ENCODE results near the gene CYP4B1.
"Not testable (repeated sequence)": the region's sequence is repeated elsewhere in the genome, so short reads cannot be mapped to it uniquely, and the experiment has no call there.

CYP4B1 gene

DNA sequence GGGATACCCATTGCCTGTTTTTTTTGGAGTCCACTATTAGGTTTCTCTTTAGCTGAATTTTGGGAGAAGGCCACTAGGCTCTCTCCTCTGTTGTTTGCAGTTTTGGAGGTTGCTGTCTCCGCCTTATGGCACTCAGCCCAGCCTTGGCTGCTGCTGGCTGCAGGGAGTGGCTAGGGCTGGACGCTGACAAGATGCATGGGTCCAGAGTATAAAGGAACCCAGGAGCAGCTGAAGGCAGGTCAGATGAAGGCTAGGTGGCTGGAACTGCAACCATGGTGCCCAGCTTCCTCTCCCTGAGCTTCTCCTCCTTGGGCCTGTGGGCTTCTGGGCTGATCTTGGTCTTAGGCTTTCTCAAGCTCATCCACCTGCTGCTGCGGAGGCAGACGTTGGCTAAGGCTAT lies at the start of gene CYP4B1:
Gene CYP4B1, plus strand, starts transcription at position 237 of the 400 bp plus-strand sequence. Its CDS starts 36 bp downstream, at position 273.
- H3K9me3 Mint-ChIP-seq: no peaks in the 10 kb centered on the region
- no peak for ATAC-seq
- no peak within 1 kb of the TSS for H3K27ac Mint-ChIP-seq
- peaks cover 16% of the 10 kb centered on the region for H3K27me3 Mint-ChIP-seq
- no peak for DNase-seq
- H3K4me1 Mint-ChIP-seq: no peaks in the 10 kb centered on the region
- H3K4me3 Mint-ChIP-seq: no peak within 1 kb of the TSS
- H3K36me3 Mint-ChIP-seq (ENCODE audit: low read depth): no peaks in the 10 kb centered on the region

DNA sequence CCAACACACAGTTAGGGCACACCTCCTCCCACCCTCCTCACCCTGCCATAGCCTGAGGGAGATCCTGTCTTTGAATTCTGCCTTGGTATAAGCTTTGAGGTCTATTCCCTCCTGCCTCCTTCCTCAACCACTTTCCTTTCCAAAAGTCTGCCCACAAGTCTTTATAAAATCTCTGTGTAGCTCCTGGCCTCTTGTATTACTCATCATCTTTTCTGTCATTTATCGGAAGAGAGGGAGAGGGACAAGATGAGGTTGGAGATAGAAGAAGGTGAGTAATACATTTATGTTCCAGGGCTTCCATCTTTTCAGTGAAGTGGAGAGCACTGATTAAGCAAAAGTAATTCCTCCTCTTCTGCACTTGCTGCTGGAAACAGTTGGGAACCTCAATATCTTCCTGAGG lies 49.4 kb upstream of the CYP4B1 start:
- Mint-ChIP-seq H3K27ac (no peak overlapping the region), H3K36me3 (ENCODE audit: low read depth) (no peaks in the 10 kb centered on the region), H3K27me3 (peaks cover 20% of the 10 kb centered on the region), H3K9me3 (no peaks in the 10 kb centered on the region), H3K4me3 (no peak overlapping the region), H3K4me1 (no peaks in the 10 kb centered on the region)
- ATAC-seq (no peak), DNase-seq (no peak)

GRCh38 chr1:46749921-46750404 lies 48.9 kb upstream of the CYP4B1 start:
- peaks cover 20% of the 10 kb centered on the region for H3K27me3 Mint-ChIP-seq
- H3K27ac Mint-ChIP-seq: no peak overlapping the region
- H3K4me3 Mint-ChIP-seq: no peak overlapping the region
- H3K4me1 Mint-ChIP-seq: no peaks in the 10 kb centered on the region
- DNase-seq: no peak
- ATAC-seq: no peak
- no peaks in the 10 kb centered on the region for H3K36me3 Mint-ChIP-seq (ENCODE audit: low read depth)
- H3K9me3 Mint-ChIP-seq: no peaks in the 10 kb centered on the region

DNA sequence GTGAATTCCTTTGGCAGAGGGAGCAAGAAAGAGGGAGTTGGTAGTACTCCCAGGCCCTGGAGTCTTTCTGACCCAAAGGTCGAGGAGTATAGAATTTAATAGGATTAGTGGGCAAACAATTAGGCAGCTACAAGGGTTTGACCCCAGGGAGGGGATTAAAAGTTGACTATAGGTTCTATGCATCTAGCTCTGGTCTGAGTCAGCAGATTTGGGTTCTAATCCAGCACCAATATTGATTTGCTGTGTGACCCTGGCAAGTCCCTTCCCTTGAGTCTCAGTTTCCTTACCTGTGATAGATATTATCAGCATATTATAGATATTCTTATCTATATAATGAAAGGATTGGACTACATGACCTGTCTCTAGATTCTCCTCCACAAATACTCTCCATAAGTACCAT lies 44.9 kb upstream of the CYP4B1 start:
- H3K4me3 Mint-ChIP-seq: no peak overlapping the region
- peaks cover 10% of the 10 kb centered on the region for H3K27me3 Mint-ChIP-seq
- ATAC-seq: no peak
- H3K36me3 Mint-ChIP-seq (ENCODE audit: low read depth): no peaks in the 10 kb centered on the region
- H3K9me3 Mint-ChIP-seq: no peaks in the 10 kb centered on the region
- DNase-seq: no peak
- H3K27ac Mint-ChIP-seq: no peak overlapping the region
- no peaks in the 10 kb centered on the region for H3K4me1 Mint-ChIP-seq

GRCh38 chr1:46754707-46755106 lies 44.1 kb upstream of the CYP4B1 start:
- not testable (repeated sequence) for H3K27ac Mint-ChIP-seq; ATAC-seq; H3K4me3 Mint-ChIP-seq; H3K4me1 Mint-ChIP-seq; DNase-seq; H3K36me3 Mint-ChIP-seq (ENCODE audit: low read depth); H3K9me3 Mint-ChIP-seq
- peaks cover 12% of the 10 kb centered on the region for H3K27me3 Mint-ChIP-seq

DNA sequence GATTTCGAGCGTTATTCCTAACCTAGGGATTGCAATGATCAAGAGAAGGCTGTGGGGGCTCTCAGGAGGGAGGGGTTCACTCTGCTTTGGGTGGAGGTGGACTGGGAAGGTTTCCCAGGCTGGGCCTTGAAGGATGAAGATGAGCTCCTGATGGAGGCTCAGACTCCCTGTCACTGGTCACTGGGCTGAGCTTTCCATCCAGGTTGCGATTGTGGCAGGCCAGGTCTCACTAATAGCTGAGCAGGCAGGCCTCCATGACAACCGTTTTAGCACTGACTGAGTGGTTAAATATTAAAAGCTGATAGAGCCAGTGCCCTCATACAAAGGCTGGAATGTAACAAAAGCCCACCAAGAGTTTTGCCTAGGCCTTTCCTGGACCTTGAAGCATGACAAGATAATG lies 43.7 kb upstream of the CYP4B1 start:
- no peak for ATAC-seq
- H3K27me3 Mint-ChIP-seq: peaks cover 12% of the 10 kb centered on the region
- H3K9me3 Mint-ChIP-seq: no peaks in the 10 kb centered on the region
- H3K36me3 Mint-ChIP-seq (ENCODE audit: low read depth): no peaks in the 10 kb centered on the region
- no peaks in the 10 kb centered on the region for H3K4me1 Mint-ChIP-seq
- no peak overlapping the region for H3K27ac Mint-ChIP-seq
- no peak overlapping the region for H3K4me3 Mint-ChIP-seq
- no peak for DNase-seq

DNA sequence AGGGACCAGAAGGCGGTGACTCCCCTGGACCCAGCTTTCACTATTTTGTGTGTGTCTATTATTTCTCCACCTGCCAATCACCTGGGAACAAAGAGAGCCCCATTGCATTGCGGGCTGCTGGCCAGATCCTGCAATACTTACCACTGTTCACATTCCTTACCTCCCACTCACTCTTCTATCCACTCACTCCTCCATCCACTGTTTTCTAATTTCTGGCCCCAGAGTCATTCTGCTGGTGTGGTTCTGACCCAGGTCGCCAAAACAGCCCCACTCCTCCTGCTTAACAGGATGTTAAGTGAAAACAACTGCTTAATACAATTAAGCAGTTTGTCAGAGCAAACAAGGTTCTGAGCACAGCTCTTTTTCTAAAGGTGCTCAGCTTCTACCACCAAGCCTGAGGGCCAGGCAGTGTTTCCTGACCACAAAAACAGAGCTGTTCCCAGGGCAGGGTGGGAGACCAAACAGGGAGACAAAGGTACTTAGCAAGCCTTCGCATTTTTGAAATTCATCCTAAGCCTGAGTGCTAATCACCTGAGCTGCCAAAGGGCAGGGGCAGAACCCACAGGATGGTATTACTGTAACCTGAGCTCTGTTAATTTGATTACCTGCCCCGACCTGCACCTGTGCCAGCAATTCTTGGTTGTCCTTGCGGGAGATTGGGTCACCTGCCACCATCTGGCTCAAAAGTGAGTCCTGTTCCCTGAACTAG lies 41.4 kb upstream of the CYP4B1 start:
- Mint-ChIP-seq H3K9me3 (no peaks in the 10 kb centered on the region), H3K36me3 (ENCODE audit: low read depth) (no peaks in the 10 kb centered on the region), H3K27ac (no peak overlapping the region), H3K27me3 (peaks cover 28% of the 10 kb centered on the region), H3K4me3 (no peak overlapping the region), H3K4me1 (no peaks in the 10 kb centered on the region)
- DNase-seq: no peak
- no peak for ATAC-seq

GRCh38 chr1:46757956-46758528 lies 40.8 kb upstream of the CYP4B1 start:
- Mint-ChIP-seq H3K4me3 (no peak overlapping the region), H3K27me3 (peaks cover 31% of the 10 kb centered on the region), H3K36me3 (ENCODE audit: low read depth) (no peaks in the 10 kb centered on the region), H3K9me3 (no peaks in the 10 kb centered on the region), H3K4me1 (no peaks in the 10 kb centered on the region), H3K27ac (no peak overlapping the region)
- ATAC-seq (no peak), DNase-seq (no peak)

DNA sequence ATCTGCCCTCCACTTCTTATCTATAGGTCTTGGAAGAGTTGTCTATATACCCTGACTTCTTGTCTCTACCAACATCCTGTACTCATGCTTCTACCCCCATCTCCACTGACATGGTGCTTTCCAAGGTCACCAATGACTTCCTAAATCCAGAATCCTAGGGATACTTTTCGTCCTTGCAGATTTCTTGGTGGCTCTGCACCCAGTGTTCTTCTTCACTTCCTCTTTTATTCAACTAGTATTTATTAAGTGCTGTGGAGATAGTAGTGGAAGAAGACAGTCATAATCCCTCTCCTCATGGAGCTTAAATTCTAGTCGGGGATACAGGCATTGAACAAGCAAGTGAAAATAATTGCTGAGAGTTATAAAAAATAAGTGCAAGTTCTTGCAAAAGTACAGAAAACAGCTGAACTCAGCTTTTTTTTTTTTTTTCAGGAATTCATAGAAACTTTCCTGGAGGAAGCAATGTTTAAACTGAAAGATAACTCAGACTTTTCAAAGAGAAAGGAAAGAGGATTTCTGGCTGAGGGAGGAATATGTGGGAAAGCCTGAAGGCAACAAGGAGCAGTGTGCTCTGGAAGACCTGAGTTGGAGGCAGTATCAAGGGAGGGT lies 38.2 kb upstream of the CYP4B1 start:
- no peaks in the 10 kb centered on the region for H3K4me1 Mint-ChIP-seq
- ATAC-seq: no peak
- no peak for DNase-seq
- peaks cover 35% of the 10 kb centered on the region for H3K27me3 Mint-ChIP-seq
- no peaks in the 10 kb centered on the region for H3K9me3 Mint-ChIP-seq
- no peak overlapping the region for H3K4me3 Mint-ChIP-seq
- H3K27ac Mint-ChIP-seq: no peak overlapping the region
- H3K36me3 Mint-ChIP-seq (ENCODE audit: low read depth): no peaks in the 10 kb centered on the region

DNA sequence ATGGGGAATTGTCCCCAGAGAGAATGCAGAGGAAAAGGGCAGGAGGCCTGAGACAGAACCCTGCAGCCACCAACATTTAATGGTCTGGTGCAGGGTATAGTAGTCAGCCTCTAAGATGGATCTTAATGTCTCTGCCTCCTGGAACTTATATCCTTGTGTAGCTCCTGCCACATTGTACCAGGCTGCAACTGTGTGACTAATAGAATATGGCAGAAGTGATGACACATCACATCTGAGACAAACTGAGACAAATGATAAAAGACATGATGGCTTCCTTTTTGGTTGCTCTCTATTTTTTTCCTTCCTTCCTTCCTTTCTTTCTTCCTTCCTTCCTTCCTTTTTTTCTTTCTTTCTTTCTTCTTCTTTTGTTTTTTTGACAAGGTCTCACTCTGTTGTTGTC lies 37.1 kb upstream of the CYP4B1 start:
- ATAC-seq: no peak

DNA sequence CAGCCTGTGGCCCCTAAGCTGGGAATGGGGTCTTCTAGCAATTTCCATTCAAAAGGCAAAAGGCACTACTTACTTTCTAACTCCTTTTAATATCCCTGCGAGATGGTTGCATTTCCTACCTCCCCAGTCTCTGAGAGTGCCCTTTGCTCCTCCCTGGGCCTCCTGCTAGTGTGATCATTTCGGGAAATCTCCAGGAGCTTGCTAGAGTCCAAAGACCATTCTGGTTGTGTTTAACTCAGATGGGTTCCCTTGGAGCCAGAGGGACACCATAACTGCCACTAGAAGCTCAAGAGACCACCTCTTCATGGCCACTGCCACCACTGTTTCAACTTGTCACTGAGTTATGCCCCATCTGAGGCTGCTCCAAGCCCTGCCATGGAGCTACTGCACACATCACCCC lies 34.4 kb upstream of the CYP4B1 start:
- Mint-ChIP-seq H3K27ac (no peak overlapping the region), H3K36me3 (ENCODE audit: low read depth) (peaks cover under 1% of the 10 kb centered on the region), H3K9me3 (no peaks in the 10 kb centered on the region), H3K4me3 (no peak overlapping the region), H3K4me1 (no peaks in the 10 kb centered on the region), H3K27me3 (peaks cover 40% of the 10 kb centered on the region)
- ATAC-seq (no peak), DNase-seq (no peak)

More for the DNA sequence above, 37.1 kb upstream of the CYP4B1 start:
- Mint-ChIP-seq H3K9me3 (no peaks in the 10 kb centered on the region), H3K4me3 (no peak overlapping the region), H3K27me3 (peaks cover 35% of the 10 kb centered on the region), H3K4me1 (no peaks in the 10 kb centered on the region), H3K36me3 (ENCODE audit: low read depth) (no peaks in the 10 kb centered on the region), H3K27ac (no peak overlapping the region)
- no peak for DNase-seq

- Mint-ChIP-seq H3K27ac (no peak overlapping the region), H3K27me3 (peaks cover 21% of the 10 kb centered on the region), H3K4me3 (no peak overlapping the region), H3K9me3 (peaks cover 18% of the 10 kb centered on the region), H3K4me1 (no peaks in the 10 kb centered on the region), H3K36me3 (ENCODE audit: low read depth) (peaks cover 3% of the 10 kb centered on the region)
- no peak for ATAC-seq
- no peak for DNase-seq
Measured at GRCh38 chr1:46767649-46768282, 31.1 kb upstream of the CYP4B1 start.

DNA sequence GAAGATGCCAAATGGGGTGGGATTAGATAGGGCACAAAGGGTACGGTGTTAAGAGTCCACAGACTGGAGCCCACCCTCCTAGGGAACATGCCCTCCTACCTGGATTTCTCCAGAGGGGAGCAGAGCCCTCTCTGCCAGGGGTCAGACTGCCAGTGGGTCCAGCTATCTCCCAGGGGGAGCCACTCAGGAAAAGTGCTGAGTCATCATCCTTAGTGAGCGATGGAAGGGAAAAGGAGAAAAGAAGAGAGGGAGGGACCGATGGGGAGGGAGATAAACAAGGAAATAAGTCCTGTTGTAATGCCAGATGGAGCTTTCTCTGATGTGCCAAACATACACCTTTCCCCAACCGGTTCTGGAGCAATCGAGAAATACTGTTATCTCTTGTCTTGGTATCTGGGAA lies 30.4 kb upstream of the CYP4B1 start:
- Mint-ChIP-seq H3K4me3 (no peak overlapping the region), H3K36me3 (ENCODE audit: low read depth) (peaks cover 3% of the 10 kb centered on the region), H3K27ac (no peak overlapping the region), H3K4me1 (no peaks in the 10 kb centered on the region), H3K9me3 (peaks cover 18% of the 10 kb centered on the region), H3K27me3 (peaks cover 18% of the 10 kb centered on the region)
- no peak for DNase-seq
- ATAC-seq: no peak

DNA sequence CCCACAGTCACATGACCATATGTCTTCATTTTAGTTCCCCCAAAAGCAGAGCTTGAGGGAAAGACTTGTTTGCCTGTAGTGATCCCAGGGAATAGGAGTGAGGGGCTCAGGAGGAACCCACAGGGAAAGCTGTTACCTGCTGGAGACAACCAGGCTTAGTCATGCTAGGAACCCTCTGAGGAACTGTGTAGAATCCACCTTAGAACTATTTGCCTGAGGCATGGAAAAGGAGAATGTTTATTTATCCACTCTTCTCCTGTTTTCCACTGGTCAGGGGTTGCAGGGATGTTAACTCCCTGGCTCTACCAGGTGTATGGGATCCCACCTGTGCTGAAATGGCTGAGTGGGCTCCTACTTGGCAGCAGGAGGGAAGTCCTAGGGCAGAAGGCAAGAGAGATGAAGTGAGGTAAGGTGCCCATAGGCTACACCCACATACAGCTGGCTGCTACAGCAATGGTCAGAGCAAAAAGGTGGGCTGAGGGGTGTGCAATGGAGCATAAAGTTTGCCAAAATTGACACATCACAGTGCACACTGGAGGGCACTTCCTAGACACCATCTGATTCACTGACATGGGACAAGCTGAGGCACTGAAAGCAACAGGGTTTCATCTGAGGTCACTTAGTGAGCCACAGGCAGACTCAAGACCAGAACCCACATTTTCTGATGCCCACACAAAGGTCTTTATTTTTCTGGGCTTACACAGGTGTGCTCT lies 29.7 kb upstream of the CYP4B1 start:
- DNase-seq: no peak
- Mint-ChIP-seq H3K9me3 (peaks cover 19% of the 10 kb centered on the region), H3K4me3 (no peak overlapping the region), H3K27ac (no peak overlapping the region), H3K36me3 (ENCODE audit: low read depth) (peaks cover 3% of the 10 kb centered on the region), H3K4me1 (no peaks in the 10 kb centered on the region), H3K27me3 (peaks cover 18% of the 10 kb centered on the region)
- ATAC-seq: no peak
